ENCODE measurements around the gene HOXA5. TPM values are rescaled to one million over a fixed set of nuclear protein-coding genes. Genes with fewer than 3 reads are reported as not detected.
A peak's percentile ranks its signal among the peaks of the same experiment; 100 is the strongest.

HOXA5 gene
- total and polyA plus RNA-seq, 2 donors (not counting 3 experiments of a cell fraction or from before 2014, with no cell fraction given) = 18.6 to 18.8 TPM

DNA sequence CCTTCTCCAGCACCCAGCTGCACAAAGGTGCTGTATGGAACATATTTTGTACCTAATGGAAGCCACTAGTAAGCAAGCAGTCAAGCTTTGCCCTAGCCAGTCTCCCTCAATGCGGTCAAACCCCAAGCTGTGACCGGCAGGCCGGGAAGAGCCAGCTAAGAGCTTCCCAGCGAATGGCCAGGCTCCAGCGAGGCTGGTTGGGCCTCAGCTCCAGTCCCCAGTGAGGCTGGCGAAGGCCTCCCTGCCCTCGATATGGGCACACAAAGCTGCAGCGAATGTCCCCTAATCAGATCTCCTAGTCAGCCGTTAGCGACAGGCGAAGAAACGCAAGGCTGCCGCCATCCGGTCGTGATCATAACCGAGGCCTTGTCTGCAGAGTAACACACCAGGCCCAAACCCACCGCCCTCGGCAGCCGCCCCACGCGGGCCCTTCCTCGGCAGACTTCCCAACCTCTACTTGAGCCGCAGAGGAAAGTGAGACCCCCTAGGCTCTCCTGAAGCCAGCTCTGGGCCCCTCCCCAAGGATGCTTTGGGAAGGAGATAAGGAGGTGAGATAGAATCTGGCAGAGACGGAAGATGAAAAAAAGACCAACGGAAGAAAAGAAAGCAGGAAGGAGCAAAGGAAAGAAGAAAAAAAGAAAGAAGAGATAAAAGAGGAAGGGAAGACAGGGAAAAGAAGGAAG is 24.9 kb upstream of the HOXA5 start:
- dilution Hi-C loops (cut with MboI; ENCODE audit: extremely low pct_ligation_motif_present, low sequenced_read_pairs) = loop anchor here (10.0 to 25.0 kb wide), 3 partner anchors 314 to 981 kb away; no protein-coding TSS in a partner anchor
- Histone ChIP-seq H3K4me2 (ENCODE audit: insufficient read depth, low read length) (peak overlapping the region; percentile 70), H2AFZ (ENCODE audit: low read depth, low read length) (no peak overlapping the region)

More for the DNA sequence above, 24.9 kb upstream of the HOXA5 start:
- DNase-seq (ENCODE audit: low read depth, low spot score) (peak; percentile 84), FAIRE-seq (peak; percentile 73)
- Histone ChIP-seq H3K79me2 (ENCODE audit: control insufficient read depth, insufficient read depth, low read length) (peaks cover 98% of the 10 kb centered on the region), H3K9me1 (replicated peaks; ENCODE audit: control insufficient read depth, extremely low read depth, insufficient read depth, low read length) (no peaks in the 10 kb centered on the region), H3K36me3 (ENCODE audit: control insufficient read depth in 2 of 2, extremely low read depth in 1 of 2, insufficient read depth in 2 of 2, low read length in 2 of 2) (peaks cover 0 to 5% of the 10 kb centered on the region in 2 experiments), H3K4me3 (replicated peaks in 1 of 3; ENCODE audit: insufficient read depth in 1 of 3, low read depth in 1 of 3, low read length in 3 of 3) (peak overlapping the region; percentile 44 to 98 (median 63)), H4K20me1 (replicated peaks; ENCODE audit: control insufficient read depth, extremely low read depth, insufficient read depth, low read length) (no peaks in the 10 kb centered on the region), H3K4me1 (ENCODE audit: control insufficient read depth, extremely low read depth, insufficient read depth, low read length) (peaks cover 45% of the 10 kb centered on the region), H3K9me3 (replicated peaks; ENCODE audit: control insufficient read depth, insufficient read depth, low read length) (no peaks in the 10 kb centered on the region), H3K27ac (ENCODE audit: insufficient read depth, low read depth, low read length) (peak overlapping the region; percentile 91), H3K27me3 (ENCODE audit: control insufficient read depth in 2 of 2, insufficient read depth in 2 of 2, low read length in 2 of 2) (no peaks in the 10 kb centered on the region), H3K9ac (replicated peaks; ENCODE audit: extremely low read depth, insufficient read depth, low read length) (peak overlapping the region; percentile 85)
- intact Hi-C loops (cut with micrococcal nuclease) = loop anchor here (2.0 kb wide), 1 partner anchor 50 kb away; no protein-coding TSS in a partner anchor
- POLR2A ChIA-PET = interaction anchor here (0.5 to 1.9 kb wide), 8 partner anchors 9 to 499 kb away, joined by 3 to 6 read pairs (median 4); partner anchors contain the start of genes HOXA11 and HOXA3
- TF ChIP-seq MYC (IDR thresholded peaks at IDR 0.05; ENCODE audit: low read depth, low read length) (no peak), GATA2 (IDR thresholded peaks at IDR 0.05; ENCODE audit: insufficient read depth, insufficient read length, low read depth, low read length) (peak; percentile 52), JUN (IDR thresholded peaks at IDR 0.05; ENCODE audit: borderline replicate concordance, insufficient read depth, insufficient read length, low read depth) (no peak), FOS (IDR thresholded peaks at IDR 0.05; ENCODE audit: borderline replicate concordance, insufficient read depth, low read length) (no peak), EZH2 (IDR thresholded peaks at IDR 0.05; ENCODE audit: borderline replicate concordance, low read depth, low read length, severe bottlenecking) (no peak), POLR2A (IDR thresholded peaks at IDR 0.05; ENCODE audit: low read depth, low read length) (no peak), POLR2AphosphoS5 (IDR thresholded peaks at IDR 0.05; ENCODE audit: insufficient read depth, low read depth, low read length) (no peak)
- TF ChIP-seq, protein P1, sequence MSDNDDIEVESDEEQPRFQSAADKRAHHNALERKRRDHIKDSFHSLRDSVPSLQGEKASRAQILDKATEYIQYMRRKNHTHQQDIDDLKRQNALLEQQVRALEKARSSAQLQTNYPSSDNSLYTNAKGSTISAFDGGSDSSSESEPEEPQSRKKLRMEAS (IDR thresholded peaks at IDR 0.05; ENCODE audit: insufficient read depth, insufficient read length) = no peak
- TF ChIP-seq, protein P2, sequence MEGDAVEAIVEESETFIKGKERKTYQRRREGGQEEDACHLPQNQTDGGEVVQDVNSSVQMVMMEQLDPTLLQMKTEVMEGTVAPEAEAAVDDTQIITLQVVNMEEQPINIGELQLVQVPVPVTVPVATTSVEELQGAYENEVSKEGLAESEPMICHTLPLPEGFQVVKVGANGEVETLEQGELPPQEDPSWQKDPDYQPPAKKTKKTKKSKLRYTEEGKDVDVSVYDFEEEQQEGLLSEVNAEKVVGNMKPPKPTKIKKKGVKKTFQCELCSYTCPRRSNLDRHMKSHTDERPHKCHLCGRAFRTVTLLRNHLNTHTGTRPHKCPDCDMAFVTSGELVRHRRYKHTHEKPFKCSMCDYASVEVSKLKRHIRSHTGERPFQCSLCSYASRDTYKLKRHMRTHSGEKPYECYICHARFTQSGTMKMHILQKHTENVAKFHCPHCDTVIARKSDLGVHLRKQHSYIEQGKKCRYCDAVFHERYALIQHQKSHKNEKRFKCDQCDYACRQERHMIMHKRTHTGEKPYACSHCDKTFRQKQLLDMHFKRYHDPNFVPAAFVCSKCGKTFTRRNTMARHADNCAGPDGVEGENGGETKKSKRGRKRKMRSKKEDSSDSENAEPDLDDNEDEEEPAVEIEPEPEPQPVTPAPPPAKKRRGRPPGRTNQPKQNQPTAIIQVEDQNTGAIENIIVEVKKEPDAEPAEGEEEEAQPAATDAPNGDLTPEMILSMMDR (IDR thresholded peaks at IDR 0.05; ENCODE audit: extremely low read depth in 1 of 2, insufficient read depth in 1 of 2, low read depth in 1 of 2, low read length in 2 of 2) = peak in 1 of 2 donors; percentile 6
- TSS peak; percentile 0 for BruUV-seq (replicated peaks)
- CTCF ChIA-PET = interaction anchor here (0.8 to 7.4 kb wide), 11 partner anchors 9 to 799 kb away, joined by 3 to 86 read pairs (median 5); partner anchors contain the start of genes HOXA3, HOXA5 and HOXA6
